Activated CD8-positive, alpha-beta memory T cell treated with anti-CD3 and anti-CD28 coated beads for 4 hours (primary cell): ENCODE measurements around the gene TMPRSS13.

Experiments
- DNase-seq, 2 donors: peaks; one replicate each; pipeline ENCODE4 v3.0.0-alpha.2; 2020; ENCODE audit warnings: low read depth in 2 of 2

TMPRSS13 gene

DNA sequence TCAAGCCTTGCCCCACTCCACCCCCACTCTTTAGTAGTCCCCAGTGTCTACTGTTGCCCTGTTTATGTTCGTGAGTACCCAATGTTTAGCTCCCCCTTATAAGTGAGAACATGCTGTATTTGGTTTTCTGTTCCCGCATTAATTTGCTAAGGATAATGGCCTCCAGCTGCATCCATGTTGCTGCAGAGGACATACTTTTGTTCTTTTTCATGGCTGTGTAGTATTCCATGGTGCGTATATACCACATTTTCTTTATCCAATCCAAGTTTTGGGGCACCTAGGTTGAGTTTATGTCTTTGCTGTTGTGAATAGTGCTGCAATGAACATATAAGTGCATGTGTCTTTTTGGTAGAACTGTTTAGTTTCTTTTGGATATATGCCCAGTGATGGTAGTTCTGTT lies 36.6 kb downstream of the TMPRSS13 start:
- DNase-seq: no peak

DNA sequence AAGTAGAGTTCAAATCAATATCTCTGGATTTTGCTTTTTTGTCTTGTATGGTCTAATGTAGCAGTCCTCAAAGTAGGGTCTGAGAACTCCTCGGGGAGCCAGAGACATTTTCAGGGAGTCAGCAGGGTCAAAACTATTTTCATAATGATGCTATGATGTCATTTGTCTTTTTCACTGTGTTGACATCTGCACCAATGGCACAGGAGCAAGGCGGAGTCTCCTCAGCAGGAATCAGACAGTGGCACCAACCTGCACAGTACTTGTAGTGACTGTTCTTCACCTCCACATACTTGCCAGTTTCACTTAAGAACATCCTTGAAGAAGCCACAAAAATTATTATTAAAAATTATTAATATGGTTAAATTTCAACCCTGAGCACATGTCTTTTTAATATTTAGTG lies 37.8 kb downstream of the TMPRSS13 start:
- DNase-seq: no peak

DNA sequence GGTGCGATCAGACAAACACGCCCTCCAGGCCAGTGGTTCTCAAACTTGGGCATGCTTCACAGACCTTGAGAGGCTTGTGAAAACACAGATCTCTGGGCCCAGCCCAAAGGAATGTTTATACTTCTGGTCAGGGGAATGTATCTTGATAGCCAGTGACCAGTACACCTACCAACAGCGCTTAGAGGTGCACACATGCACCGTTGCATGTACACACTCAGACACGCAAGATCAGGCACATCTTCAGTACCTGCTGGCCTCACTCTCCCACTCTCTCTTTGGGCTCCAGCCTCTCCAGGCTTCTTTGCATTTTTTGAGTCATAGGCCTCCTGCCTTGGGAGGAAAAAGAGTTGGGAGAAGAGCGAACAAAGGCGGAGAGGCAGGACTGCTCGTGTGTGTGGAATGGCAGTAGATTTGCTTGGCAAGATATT lies 41.0 kb downstream of the TMPRSS13 start:
- no peak for DNase-seq

DNA sequence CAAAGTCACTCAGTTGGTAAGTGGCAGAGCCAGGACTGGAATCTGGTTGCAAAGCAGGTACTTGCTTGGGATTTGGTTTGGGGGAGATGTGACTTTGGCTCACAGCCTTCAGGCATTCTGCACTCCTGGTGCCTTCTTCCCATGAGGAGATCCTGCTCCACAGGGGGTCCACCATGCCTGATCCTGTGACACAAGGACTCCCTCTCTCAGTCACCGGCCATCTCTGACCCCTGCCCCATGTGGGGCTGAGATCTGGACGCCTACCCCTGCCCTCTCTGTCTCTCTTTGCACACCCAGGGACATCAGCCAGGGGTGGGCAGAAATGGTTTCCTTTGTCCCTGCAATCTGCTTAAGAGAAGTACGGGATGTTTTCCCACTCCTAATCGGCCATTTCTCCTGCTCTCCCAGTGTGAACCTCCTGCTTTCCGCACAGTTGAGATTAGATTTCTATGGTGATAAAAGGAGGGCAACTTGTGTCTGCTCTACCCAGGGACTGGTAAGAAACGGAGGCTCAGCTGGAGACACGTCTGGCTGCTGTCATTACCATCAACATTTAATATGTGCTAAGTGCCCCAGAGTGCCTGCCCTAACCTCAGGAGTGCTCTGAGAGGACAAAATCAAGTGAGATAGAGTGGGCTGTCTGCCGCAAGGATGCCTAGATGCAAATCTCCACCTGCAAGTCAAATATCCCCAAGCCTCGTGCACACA lies 41.6 kb downstream of the TMPRSS13 start:
- no peak for DNase-seq

DNA sequence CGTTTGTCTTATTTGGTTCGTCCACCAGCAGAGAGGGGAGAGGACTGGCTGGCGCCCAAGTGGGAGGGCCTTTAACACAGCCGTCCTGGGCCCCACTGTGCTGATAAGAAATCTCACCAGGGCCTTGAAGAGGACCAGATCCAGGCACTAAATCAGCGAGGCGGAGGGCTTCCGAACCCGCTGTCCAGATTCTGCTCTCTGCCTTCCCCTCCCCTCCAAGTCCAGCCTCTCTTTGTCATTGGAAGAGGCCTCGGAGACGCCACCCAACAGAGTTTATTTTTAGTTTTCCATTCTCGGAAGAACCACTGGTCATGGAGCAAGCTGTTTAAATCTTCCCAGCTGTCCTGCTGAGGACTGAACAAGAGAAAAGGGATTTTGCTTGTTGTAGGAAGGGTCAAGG lies 43.4 kb downstream of the TMPRSS13 start:
- no peak for DNase-seq

DNA sequence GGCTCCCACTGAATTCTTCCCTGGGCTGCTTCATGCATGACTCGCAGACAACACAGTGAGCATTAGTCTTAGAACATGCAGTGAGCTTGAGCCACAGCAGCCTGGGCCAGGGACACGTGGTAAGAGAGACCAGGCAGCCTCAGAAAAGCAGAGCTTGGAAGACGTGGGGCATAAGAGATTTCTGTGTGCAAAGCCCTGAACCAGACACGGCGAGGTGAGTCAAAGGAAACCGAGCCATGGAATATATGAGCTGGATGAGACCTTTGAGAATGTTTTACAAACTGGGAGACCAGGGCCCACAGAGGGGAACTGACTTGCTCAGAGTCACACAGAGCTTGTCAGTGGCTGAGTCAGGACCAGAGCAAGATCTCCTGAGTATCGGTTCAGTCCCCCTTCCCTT lies 44.2 kb downstream of the TMPRSS13 start:
- DNase-seq: no peak

DNA sequence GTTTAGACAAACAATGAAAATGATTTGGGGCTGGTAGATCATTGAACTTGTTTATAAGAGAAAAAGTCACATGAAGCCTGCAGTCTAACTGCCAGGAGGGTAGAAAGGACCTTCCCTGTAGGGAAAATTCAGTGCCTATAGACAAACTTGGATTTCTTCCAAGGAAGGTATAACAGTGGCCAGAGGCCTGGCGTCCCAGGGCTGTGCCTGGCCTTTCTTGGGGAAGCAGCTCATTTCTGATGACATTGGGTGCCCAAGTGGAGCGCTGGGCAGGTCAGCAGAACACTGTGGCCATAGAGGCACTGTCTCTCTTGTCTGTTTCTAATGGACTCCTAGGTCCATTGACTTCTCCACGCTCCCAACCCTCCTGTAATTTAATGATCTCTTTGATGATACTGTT lies 46.1 kb downstream of the TMPRSS13 start:
- no peak for DNase-seq

DNA sequence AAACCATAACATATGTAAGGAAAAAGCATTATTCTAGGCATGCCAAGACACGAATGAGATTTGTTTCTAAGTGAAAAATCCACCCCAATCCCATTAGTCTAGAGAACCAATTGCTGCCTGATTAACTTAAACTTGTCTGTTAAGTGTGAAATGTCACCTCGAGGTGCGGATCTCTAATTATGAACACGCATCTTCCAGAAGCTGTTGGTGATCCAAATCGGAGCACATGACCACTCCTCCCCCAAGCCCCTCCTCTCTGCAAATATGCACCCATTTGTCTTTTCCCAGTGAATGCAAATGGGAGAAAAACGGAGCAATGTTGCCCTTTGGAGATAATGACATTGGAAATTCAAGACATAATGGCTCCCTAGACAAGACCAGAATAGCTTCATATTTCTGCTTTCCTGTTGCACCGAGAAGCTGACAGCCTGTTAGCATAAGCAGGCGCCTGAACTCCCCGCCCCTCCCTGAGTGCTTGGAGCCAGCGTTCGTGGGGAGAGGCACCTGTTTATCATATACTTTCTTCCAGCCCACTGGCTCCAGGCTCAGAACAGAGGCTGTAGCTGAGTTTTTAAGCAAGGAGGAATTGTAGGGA lies 46.8 kb downstream of the TMPRSS13 start:
- DNase-seq: no peak

DNA sequence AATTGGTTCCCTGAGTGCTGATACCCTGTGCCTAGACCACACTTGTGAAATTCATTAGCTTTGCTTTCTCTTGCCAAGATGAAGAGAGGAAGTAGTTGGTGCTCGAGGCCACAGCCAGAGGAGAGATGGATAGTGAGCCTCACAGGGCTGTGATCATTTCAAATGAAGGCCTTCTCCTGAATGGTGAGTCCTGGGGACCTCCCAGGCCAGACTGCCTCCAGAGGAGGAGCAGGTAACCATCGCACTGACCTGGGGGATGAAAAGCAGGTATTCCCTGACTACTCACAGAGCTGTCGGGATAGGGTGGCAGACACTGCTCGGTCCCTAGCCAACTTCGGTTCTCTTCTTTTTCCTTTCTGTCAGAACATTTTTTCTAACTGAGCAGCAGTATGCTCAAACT lies 48.0 kb downstream of the TMPRSS13 start:
- no peak for DNase-seq

DNA sequence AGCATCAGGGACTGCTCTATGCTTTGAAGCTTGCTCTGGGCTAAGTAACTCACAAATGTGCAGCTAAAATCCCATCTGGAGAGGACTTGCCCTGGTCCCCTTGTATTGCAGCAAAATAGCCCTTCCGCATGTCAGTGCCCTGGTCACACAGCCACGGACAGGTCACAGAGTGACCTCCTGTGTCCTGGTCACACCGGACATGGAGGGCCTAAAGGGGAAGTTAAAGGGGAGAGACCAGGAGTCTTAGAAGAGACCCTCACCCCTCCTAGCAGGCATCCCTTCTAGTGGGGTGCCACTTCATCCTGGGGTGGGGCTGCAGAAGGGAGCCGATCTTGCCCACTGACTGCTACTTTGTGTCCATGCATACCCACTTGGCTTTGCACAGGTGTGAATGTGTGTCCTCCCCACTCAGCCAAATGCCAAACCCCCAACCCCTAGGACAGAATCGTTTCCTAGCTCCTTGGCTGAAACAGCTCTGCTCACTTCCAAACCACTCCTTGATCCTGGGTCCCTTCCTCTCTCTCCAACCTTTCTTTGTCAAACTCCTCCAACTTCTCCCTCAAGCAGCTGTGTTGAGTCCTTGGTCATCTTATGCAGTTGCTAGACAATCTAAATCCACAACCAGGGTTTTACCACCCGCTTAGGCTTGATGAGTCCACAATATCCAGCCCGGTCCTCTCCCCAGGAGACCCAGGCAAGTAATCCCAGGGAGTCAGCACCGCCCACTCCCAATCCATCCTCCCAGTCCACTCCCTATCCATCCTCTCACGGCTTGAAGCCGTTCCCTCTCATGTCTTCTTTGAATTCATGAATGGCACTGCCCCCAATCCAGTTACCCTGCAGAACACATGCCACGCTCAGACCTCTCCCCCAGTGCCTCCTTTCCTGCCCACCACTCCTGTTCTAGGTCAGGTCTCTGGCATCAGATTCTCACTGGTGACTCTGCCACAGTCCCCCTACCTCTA lies 49.4 kb downstream of the TMPRSS13 start:
- no peak for DNase-seq

DNA sequence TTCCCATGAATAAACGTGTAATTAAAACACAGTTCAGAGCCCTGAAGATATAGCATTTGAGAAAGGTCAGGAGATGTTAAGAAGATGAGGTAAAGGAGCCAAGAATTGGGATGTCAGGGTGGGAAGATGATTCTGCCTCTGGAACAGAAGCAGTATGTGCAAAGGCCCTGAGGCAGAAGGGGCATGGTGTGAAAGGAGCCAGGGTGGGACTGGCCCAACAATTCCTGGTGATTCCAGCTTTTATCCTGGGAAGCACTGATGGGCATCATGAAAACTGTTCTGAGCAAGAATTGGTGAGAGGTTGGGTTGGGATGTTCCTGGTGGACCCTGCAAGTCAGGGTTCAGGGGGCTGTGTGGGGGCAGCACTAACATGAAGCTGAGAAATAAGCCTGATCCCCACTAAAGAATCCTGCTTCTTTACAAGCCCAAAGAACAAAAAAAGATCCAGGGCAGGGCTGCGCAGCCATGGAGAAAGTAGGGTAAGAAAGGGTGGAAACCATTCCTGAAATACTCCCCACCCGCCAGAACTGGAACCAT lies 50.2 kb downstream of the TMPRSS13 start:
- no peak for DNase-seq

DNA sequence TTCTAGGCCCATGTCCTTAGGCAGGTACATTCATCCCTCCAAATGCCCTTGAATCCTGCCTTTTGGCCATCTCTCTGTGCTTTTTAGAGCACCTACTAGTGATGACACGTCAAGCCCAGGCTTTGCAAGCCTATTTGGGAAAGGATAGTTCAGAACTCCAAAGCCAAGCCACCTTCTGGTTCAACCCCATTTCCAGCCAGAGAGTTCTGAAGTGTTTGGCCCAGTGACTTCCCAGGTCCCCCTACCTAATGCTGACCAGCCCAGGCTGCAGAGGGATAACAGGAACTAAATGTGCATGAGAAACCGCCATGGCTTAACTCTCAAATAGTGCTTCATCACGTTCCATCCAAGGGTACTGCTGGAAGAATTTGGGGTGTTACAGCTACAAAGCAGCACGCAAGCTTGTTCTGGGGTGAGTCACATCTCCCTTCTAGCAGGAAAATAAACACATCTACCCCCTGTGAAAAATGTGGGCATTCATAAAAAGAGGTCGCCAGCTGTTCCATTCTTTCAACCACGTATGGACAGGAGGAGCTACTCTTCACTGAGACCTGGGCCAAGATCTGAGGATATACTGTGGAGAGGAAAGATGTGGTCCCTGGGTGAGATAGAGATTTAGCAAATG lies 50.8 kb downstream of the TMPRSS13 start:
- DNase-seq: no peak

DNA sequence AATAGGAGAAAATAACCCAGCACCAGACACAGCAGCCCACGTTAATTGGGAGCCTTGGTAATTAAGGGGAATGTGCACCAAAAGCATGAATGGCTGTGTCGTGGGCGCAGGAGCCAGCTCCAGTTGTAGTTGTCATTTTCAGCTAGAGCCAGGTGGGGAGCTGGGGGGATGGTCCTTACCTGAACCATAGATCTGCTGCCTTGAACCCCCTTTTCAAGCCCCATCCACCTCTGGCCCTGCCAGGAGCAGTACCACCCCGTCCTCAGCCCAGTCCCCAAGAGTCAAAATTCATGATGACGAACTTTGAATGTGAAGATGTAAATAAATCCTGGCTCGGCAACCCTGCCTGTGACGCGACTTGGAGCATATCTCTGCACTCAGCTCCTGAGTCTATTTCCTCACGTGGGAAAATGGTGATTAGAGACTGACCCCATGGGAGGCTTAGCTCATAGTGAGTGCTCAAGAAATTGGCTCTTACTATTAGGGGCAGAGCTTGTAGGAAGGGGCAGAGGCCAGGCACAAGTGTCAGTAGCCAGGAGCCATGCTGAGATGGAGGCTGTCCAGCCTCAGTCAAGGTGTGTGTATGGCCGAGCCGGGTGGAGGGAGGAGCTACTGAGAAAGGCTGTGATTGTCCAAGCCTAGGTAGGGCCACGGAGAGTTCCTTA lies 52.0 kb downstream of the TMPRSS13 start:
- DNase-seq: no peak

DNA sequence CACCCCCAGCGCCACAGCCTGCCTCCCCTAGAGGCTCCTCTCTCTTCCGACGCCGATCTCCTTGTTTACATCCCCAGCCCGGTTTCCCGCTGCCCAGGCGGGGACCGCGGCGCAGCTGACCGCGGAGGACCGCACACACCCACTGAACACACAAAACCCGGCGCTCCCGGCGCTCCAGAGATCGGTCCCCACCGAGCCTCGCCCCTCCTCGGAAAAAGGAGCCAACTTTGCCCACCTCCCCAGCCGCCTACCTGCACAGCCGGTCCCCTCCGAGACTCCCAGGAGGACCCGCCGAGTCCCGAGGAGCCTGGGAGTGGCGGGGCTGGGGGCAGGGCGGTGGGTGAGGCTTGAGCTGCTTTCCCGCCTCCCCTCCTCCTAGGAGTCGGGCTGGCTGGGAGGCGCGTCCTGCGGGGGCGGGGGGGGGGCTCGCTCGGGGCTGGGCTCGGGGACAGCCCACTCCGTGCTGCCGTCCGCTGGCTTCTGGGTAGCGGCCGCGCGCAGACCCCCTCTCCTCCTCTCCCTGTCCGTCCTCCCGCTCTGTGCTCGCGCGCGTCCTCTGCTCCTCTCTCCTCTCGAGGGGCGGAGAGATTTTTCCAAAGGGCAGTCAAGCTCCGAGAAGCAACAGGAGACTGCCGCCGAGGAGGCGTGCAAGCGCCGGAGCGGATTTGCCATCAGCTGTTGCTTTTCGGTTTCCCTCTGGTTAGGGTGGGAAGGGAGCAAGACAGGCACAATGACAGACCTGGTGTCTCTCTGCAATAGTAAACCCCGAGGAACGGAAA lies 52.7 kb downstream of the TMPRSS13 start, which contains the start of gene FXYD6:
FXYD6 (minus strand) TSS at position 318 of the 779 bp plus-strand sequence. CDS start 33,882 bp downstream, outside the sequence.
- DNase-seq: no peak

DNA sequence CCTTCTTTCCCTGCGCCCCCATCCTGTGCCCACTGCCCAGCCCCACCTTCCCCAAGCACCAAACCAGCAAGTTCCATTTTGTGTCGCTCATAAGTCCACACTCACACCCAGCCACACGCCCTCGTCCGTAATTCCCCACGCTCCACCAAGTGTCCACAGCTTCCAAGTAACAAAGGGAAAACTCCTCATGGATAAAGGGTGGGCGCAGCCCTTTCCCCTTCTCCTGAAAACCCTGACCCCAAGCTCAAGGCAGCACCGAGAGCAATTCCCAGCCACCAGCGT lies 53.2 kb downstream of the TMPRSS13 start:
- DNase-seq: no peak

DNA sequence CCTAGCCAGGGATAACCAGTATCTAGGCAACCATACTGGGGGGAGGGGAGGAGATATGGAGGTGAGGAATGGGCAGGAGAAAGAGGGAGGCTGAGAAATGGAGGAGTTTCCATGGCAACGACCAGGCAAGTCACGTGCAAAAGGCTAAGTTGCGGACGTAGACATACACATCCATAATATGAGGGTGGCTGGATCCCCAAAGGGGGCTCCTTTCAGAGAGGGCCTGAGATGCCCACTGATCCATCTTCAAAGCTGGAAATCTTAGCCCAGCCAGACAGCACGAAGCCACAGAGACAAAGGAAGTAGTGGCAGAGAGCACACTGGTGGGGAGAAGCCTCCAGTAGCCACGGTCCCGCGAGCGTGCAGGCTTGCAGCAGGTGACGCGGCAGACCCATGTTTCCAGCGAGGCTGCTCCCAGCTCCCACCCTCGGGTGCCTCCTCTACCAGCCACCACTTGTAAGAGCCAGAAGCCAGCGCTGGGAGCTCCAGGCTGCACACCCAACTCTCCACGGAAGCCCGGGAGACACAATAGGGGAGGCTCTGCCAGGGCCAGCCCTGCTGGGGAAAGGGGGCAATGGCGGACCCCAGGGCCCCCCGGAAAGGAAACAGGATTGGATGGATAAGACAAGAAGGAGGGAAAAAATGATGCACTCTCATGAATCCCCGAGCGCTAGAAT lies 53.7 kb downstream of the TMPRSS13 start:
- DNase-seq: no peak

DNA sequence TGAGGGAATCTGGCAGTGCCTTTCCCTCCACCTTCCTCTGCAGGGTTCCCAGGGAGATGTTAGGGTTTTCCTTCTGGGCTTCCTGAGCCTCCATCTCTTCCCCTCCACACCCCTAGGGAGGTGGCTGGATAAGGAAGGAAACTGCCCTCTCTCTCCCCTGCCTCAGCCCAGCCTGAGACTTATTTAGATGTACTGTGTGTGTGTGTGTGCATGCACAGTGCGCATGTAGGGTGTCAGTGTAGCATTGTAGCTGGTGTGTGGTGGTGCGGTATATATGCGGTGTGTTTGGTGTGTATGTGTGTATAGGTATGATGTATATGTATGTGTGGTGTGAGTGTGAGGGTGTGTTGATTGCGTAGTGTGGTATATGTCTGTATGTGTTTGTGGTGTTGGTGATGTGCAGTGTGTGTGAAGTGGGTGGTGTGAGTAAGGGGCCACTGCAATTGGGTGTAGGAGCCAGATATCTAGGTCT lies 54.3 kb downstream of the TMPRSS13 start:
- no peak for DNase-seq

DNA sequence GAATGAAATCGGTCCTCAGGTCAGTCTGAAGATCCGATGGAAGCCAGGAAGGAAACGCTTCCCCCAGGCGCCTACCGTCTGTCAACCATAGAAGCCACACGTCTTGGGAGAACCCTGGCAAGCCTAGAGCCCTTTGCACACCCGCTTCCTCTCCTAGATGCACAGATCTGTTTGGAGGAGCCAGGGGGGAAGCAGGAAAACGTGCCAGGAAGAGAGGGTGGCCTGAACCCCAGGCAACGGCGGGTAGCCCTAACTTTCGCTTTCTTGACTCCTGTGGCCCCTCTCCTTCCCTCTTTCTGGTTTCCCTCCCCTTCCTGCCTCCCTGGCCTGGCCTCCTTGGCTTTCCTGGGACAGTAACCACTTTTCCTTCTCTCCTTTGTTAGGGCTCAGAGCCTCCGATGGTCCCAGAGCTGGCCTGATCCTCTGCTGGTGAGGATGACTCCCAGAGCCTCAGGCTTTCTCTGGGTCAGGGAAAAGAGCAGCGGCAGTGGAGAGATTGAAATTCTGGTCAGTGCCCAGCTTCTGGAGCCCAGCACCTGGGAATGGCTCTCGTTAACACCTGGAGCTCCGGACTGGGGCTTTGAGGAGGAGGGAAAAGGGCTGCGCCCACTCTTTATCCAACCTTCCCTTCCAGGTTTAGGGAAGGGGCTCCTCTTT lies 54.8 kb downstream of the TMPRSS13 start:
- no peak for DNase-seq

DNA sequence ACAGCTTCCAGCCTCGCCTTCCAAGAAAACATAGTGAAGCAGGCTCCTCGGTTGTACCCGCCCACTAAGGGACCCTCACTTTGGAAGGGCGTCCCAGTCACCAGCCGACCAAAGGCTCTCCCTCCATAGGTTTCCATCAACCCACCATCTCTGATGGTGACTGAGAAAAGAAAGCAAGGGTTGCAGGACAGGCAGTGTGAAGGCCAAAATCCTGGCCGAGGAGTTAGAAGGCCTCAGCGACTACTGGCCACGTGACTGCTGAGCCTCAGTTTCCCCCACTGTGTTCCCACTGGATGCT lies 55.4 kb downstream of the TMPRSS13 start:
- no peak for DNase-seq
